Measurements from ENCODE around the gene ITPKB. TPM values are rescaled to one million over a fixed set of nuclear protein-coding genes. Genes with fewer than 3 reads are reported as not detected.

ITPKB gene
- total RNA-seq, 1 donor: 7.5 TPM

- TF ChIP-seq, protein P1, sequence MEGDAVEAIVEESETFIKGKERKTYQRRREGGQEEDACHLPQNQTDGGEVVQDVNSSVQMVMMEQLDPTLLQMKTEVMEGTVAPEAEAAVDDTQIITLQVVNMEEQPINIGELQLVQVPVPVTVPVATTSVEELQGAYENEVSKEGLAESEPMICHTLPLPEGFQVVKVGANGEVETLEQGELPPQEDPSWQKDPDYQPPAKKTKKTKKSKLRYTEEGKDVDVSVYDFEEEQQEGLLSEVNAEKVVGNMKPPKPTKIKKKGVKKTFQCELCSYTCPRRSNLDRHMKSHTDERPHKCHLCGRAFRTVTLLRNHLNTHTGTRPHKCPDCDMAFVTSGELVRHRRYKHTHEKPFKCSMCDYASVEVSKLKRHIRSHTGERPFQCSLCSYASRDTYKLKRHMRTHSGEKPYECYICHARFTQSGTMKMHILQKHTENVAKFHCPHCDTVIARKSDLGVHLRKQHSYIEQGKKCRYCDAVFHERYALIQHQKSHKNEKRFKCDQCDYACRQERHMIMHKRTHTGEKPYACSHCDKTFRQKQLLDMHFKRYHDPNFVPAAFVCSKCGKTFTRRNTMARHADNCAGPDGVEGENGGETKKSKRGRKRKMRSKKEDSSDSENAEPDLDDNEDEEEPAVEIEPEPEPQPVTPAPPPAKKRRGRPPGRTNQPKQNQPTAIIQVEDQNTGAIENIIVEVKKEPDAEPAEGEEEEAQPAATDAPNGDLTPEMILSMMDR (IDR thresholded peaks at IDR 0.05; ENCODE audit: insufficient read depth, low read length): no peak
- DNase-seq (ENCODE audit: low read depth): no peak
- no peak overlapping the region for H3K4me3 ChIP-seq (ENCODE audit: low read depth, low read length)
Measured at GRCh38 chr1:226646026-226646869, 92.8 kb downstream of the ITPKB start.

DNA sequence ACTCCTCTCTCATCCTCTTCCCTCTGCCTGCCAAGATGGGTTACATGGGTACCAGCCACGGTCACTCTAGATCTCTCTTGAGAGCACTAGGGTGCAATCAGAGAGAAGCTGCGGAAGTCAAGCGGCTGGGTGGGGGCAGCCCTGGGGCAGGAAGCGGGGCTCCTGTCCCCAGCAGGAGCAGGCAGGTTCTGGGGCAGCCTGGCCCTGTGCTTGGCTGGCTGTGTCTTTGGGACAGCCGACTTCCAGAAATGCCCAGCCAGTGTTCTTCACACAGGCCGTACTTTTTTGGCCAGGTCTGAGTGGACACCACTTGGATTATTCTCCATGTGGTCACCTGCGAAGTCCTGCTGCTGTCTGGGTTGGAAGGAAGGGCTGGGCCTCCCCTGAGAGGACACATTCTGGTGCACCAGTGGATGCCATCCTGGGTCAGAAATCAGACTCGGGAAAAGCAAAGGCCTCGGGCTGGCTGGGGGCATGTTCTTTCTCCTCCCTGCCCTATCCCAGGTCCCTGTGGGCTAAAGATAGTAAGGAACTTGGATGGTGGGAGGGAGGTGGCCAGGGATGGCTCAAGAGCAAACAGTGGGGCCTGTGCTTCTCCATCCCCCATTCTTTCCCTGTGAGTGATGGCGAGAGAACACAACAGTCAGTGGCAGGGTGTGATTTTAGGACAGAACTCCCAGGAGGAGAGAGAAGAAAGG, 93.7 kb downstream of the ITPKB start:
- DNase-seq (ENCODE audit: low read depth): no peak
- H3K4me3 ChIP-seq (ENCODE audit: low read depth, low read length): no peak overlapping the region
- TF ChIP-seq, protein P1 (IDR thresholded peaks at IDR 0.05; ENCODE audit: insufficient read depth, low read length): no peak

DNA sequence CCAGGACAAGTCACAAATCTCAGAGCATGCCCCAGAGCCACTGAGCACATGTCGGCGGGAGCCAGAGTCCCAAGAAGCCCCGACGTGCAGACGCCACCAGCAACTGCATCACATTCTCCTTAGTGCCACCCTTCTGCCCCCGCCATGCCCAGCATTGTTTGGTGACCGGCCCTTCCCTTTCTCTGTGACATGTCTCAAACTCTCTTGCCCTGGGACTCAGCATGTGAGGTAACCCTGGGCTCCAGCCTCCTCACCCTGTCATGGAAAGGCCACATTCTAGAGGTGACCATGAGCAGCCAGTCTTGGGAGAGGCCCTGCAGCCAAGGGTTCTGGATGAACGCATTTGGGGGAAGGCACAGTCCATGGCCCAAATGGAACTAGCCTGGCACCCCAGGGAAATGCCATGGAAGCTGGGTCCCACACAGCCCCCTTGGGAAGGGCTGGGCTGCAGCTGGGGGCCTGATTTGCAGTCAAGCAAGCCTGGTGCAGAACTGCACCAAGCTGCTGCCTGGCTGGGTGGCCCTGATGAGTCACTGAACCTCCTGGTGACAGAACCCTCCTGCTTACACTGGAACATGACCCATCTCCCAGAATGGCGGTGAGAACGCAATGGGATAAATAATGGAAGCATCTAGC, 94.4 kb downstream of the ITPKB start:
- DNase-seq (ENCODE audit: low read depth): no peak
- no peak overlapping the region for H3K4me3 ChIP-seq (ENCODE audit: low read depth, low read length)
- TF ChIP-seq, protein P1 (IDR thresholded peaks at IDR 0.05; ENCODE audit: insufficient read depth, low read length): no peak

GRCh38 chr1:226643611-226644540, 95.2 kb downstream of the ITPKB start:
- DNase-seq (ENCODE audit: low read depth): no peak
- TF ChIP-seq, protein P1 (IDR thresholded peaks at IDR 0.05; ENCODE audit: insufficient read depth, low read length): no peak
- no peak overlapping the region for H3K4me3 ChIP-seq (ENCODE audit: low read depth, low read length)

GRCh38 chr1:226643177-226643576, 95.9 kb downstream of the ITPKB start:
- no peak overlapping the region for H3K4me3 ChIP-seq (ENCODE audit: low read depth, low read length)
- no peak for DNase-seq (ENCODE audit: low read depth)
- TF ChIP-seq, protein P1 (IDR thresholded peaks at IDR 0.05; ENCODE audit: insufficient read depth, low read length): no peak

- no peak for DNase-seq (ENCODE audit: low read depth)
- TF ChIP-seq, protein P1 (IDR thresholded peaks at IDR 0.05; ENCODE audit: insufficient read depth, low read length): no peak
- no peak overlapping the region for H3K4me3 ChIP-seq (ENCODE audit: low read depth, low read length)
Measured at GRCh38 chr1:226642421-226642820, 96.7 kb downstream of the ITPKB start.

All from fibroblast of the aortic adventitia (primary cell).